PC-9 (cell line): Measurements from ENCODE around the gene CDCA3.

Experiments
- EZH2 ChIP-seq: fragments of 200-600 bp; sonication (generic); IDR thresholded peaks from 2 replicates; pipeline ENCODE4 v1.8.0; 2017; ENCODE audit warnings: antibody characterized with exemption, low read depth
- TF ChIP-seq, protein P1 (sequence below): fragments of 200-600 bp; sonication (generic); conservative IDR thresholded peaks from 2 replicates; pipeline ENCODE4 v1.6.1; 2017; ENCODE audit warnings: mixed run types, antibody characterized with exemption, mild to moderate bottlenecking, moderate library complexity

DNA sequence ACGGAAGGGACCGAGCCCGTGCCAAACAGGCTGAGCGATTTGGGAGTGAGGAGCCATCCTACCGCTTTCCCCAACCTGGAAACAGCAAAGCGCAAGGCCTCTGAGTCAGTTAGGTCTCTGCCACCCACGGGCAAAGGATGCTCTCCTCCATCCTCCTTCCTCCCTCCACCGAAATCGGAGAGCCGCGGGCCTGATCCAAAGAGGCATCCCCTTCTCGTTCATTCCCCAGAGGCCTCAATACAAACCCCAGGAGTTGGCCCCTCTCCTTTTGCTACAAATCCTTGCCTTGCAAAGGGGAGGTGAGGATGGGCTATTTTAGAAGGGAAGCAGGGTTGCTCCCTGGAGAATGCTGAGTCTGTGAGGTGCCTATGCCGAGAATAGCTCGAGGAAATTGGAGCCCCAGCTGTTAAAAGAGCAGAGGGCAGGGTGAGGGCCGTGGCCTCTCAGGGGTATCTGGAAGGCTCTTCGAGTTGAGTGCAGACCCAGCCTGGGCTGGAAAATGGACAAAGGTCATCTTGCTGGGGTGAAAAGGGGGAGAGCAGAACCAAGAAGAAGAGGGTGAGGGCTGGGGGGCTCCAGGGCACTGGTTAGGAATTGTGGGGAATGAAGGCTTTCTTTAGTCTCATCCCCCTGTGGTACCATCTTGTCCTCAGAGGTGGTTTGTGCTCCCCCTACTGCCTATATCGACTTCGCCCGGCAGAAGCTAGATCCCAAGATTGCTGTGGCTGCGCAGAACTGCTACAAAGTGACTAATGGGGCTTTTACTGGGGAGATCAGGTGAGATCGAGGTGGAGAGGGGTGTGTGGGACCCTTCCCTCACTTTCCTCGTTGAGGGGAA, 17.3 kb upstream of the CDCA3 start:
- TF ChIP-seq, protein P1, sequence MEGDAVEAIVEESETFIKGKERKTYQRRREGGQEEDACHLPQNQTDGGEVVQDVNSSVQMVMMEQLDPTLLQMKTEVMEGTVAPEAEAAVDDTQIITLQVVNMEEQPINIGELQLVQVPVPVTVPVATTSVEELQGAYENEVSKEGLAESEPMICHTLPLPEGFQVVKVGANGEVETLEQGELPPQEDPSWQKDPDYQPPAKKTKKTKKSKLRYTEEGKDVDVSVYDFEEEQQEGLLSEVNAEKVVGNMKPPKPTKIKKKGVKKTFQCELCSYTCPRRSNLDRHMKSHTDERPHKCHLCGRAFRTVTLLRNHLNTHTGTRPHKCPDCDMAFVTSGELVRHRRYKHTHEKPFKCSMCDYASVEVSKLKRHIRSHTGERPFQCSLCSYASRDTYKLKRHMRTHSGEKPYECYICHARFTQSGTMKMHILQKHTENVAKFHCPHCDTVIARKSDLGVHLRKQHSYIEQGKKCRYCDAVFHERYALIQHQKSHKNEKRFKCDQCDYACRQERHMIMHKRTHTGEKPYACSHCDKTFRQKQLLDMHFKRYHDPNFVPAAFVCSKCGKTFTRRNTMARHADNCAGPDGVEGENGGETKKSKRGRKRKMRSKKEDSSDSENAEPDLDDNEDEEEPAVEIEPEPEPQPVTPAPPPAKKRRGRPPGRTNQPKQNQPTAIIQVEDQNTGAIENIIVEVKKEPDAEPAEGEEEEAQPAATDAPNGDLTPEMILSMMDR, result no peak; the same call in 1 of the 2 replicates
- TF ChIP-seq EZH2, result no peak
